Kasumi-1 (cell line): ENCODE results near the gene DCAF6.

Experiments
- DNase-seq, 2 experiments: peaks; one replicate each; lab custom pipeline; 2025; lab: John Stamatoyannopoulos, UW

Gene DCAF6

GRCh38 chr1:168087696-168088095 lies 151.2 kb downstream of the DCAF6 start:
- DNase-seq: no peak

GRCh38 chr1:168088511-168089325 lies 152.2 kb downstream of the DCAF6 start:
- DNase-seq: no peak

- DNase-seq: no peak
Measured at GRCh38 chr1:168089326-168089978, 153.0 kb downstream of the DCAF6 start.

GRCh38 chr1:168089979-168090337 lies 153.5 kb downstream of the DCAF6 start:
- no peak for DNase-seq

- DNase-seq: no peak
Measured at GRCh38 chr1:168090395-168090794, 153.9 kb downstream of the DCAF6 start.

GRCh38 chr1:168091063-168091462 lies 154.6 kb downstream of the DCAF6 start:
- DNase-seq: no peak

- no peak for DNase-seq
Measured at GRCh38 chr1:168091720-168092550, 155.5 kb downstream of the DCAF6 start.

GRCh38 chr1:168092566-168093355 lies 156.3 kb downstream of the DCAF6 start:
- DNase-seq: no peak

GRCh38 chr1:168093616-168094015 lies 157.1 kb downstream of the DCAF6 start:
- DNase-seq: no peak

GRCh38 chr1:168095476-168095875 lies 159.0 kb downstream of the DCAF6 start:
- no peak for DNase-seq

GRCh38 chr1:168096296-168097165 lies 160.0 kb downstream of the DCAF6 start:
- no peak for DNase-seq

GRCh38 chr1:168097921-168098528 lies 161.5 kb downstream of the DCAF6 start:
- DNase-seq: no peak

- no peak for DNase-seq
Measured at GRCh38 chr1:168098534-168099320, 162.2 kb downstream of the DCAF6 start.

- DNase-seq: no peak
Measured at GRCh38 chr1:168099337-168099801, 162.9 kb downstream of the DCAF6 start.

GRCh38 chr1:168100315-168101002 lies 164.0 kb downstream of the DCAF6 start:
- DNase-seq: no peak

GRCh38 chr1:168101336-168101735 lies 164.9 kb downstream of the DCAF6 start:
- DNase-seq: no peak

- DNase-seq: no peak
Measured at GRCh38 chr1:168102487-168102886, 166.0 kb downstream of the DCAF6 start.

- DNase-seq: no peak
Measured at GRCh38 chr1:168104535-168104934, 168.1 kb downstream of the DCAF6 start.

- no peak for DNase-seq
Measured at GRCh38 chr1:168105846-168106245, 169.4 kb downstream of the DCAF6 start.
